ENCODE results near the gene ROBO1. TPM values are rescaled to one million over a fixed set of nuclear protein-coding genes. Genes with fewer than 3 reads are reported as not detected.
A peak's percentile ranks its signal among the peaks of the same experiment; 100 is the strongest.

ROBO1 gene
- total RNA-seq, 1 donor from 2014 or later, result 182 TPM

DNA sequence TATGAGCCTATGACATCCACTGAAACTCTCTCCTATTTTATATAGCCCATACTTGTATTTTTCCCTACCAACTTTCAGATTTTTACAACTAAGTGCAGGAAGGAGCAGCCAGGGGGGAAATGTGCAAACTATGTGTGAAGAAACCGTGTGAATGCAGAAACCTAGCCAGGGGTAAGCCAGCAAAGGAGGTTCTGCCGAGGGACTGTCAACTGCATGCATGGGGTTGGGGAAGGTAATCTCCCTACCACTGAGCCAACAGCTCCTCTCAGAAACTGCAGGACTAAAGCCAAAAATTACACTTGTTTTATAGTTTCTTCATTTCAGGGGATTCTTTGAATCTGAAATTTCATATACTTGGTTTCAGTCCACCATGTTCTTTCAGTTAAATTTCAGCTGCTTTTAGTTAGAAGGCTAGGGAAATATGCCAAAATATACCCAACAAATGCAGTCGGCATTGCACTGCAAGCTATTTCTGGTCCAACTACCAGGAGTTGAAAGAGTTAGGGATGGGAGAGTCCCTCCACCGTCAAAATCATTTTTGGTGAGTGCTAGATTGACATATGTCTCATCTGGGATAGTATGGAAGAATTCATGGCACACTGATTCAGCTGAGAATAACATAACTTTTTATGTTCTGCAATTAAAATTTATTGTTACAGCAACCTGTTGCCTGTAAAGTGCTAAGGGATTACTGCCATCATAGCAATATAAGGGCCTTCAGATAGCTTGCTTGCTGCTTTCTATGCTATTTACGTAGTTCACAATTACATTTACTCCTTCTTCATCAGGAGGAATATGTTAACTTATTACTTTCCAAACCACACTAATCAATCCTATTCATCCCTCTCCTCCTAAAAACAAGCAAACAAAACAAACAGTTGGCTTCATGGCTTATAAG is 904.2 kb downstream of the ROBO1 start:
- Mint-ChIP-seq H3K9me3 (peaks cover 4% of the 10 kb centered on the region), H3K4me1 (ENCODE audit: unreplicated experiment) (peaks cover 29% of the 10 kb centered on the region), H3K27me3 (peaks cover 15% of the 10 kb centered on the region), H3K27ac (no peak overlapping the region), H3K36me3 (peaks cover 13% of the 10 kb centered on the region), H3K4me3 (no peak overlapping the region)
- no peak for DNase-seq (ENCODE audit: extremely low spot score, unreplicated experiment)
- TF ChIP-seq, protein P1, sequence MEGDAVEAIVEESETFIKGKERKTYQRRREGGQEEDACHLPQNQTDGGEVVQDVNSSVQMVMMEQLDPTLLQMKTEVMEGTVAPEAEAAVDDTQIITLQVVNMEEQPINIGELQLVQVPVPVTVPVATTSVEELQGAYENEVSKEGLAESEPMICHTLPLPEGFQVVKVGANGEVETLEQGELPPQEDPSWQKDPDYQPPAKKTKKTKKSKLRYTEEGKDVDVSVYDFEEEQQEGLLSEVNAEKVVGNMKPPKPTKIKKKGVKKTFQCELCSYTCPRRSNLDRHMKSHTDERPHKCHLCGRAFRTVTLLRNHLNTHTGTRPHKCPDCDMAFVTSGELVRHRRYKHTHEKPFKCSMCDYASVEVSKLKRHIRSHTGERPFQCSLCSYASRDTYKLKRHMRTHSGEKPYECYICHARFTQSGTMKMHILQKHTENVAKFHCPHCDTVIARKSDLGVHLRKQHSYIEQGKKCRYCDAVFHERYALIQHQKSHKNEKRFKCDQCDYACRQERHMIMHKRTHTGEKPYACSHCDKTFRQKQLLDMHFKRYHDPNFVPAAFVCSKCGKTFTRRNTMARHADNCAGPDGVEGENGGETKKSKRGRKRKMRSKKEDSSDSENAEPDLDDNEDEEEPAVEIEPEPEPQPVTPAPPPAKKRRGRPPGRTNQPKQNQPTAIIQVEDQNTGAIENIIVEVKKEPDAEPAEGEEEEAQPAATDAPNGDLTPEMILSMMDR (conservative IDR thresholded peaks at IDR 0.05), result no peak

DNA sequence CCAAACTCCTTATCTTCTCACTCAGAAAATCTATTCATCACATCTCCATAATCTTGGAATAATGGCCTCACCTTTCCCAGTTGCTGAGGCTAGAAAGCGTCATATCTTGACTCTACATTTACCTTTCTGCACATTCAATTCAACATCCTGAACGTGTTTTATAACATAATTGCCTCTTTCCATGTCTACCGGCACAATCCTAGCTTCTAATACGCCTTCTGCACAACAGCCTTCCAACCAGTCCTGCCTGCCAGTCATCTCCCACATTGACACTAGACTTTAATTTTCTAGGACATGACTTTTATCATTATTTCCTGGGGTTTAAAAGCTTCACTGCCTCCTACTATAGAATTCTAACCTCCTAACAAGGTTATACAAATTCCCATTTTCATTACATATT is 906.6 kb downstream of the ROBO1 start:
- peaks cover 13% of the 10 kb centered on the region for H3K36me3 Mint-ChIP-seq
- H3K4me1 Mint-ChIP-seq (ENCODE audit: unreplicated experiment), result peaks cover 18% of the 10 kb centered on the region
- no peak for DNase-seq (ENCODE audit: extremely low spot score, unreplicated experiment)
- H3K27ac Mint-ChIP-seq, result no peak overlapping the region
- no peak overlapping the region for H3K4me3 Mint-ChIP-seq
- H3K9me3 Mint-ChIP-seq, result peaks cover 4% of the 10 kb centered on the region
- TF ChIP-seq, protein P1 (conservative IDR thresholded peaks at IDR 0.05), result no peak
- peaks cover 18% of the 10 kb centered on the region for H3K27me3 Mint-ChIP-seq

DNA sequence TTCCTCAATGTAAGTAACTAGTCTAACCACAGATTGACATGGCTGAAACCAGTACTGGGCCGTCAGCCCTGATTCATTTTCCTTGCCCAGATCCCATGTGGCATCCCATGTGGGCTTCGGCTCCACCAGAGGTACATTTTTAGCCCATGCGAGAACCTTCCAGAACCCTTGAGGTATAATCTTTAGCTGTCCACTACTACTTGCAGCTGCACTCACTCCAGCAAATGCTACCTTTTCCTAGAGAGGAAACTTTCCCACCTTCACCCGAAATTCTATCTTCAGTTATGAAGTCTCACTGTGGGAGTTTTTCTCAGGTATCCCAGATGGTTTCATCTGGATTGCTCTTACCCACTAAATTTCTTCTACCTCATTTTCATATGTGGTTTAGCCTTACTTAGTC is 907.2 kb downstream of the ROBO1 start:
- Mint-ChIP-seq H3K36me3 (peaks cover 13% of the 10 kb centered on the region), H3K9me3 (peaks cover 4% of the 10 kb centered on the region), H3K27ac (no peak overlapping the region), H3K4me3 (no peak overlapping the region), H3K27me3 (peaks cover 18% of the 10 kb centered on the region), H3K4me1 (ENCODE audit: unreplicated experiment) (peaks cover 22% of the 10 kb centered on the region)
- DNase-seq (ENCODE audit: extremely low spot score, unreplicated experiment), result no peak
- TF ChIP-seq, protein P1 (conservative IDR thresholded peaks at IDR 0.05), result no peak

DNA sequence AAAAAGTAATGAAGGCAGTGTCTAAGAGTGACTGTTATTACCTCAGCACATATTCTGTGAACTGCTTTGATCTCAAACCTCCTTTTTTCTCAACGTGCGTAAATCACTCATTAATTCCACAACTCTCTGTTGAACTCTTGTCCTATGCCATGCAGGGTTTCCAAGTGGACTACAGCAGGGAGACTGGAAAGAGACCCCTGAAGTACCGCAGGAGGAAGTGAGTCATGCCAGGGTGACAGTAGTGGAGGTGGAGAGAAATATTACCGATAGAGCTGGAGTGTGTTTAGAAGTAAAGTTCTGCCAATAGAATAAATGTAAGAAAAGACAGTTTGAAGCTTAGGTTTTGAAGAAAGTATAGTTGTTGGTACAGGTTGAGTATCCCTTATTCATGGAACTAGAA is 908.9 kb downstream of the ROBO1 start:
- TF ChIP-seq, protein P1 (conservative IDR thresholded peaks at IDR 0.05), result no peak
- Mint-ChIP-seq H3K36me3 (peaks cover 8% of the 10 kb centered on the region), H3K27ac (peak overlapping the region; percentile 48), H3K4me3 (no peak overlapping the region), H3K27me3 (peaks cover 18% of the 10 kb centered on the region), H3K4me1 (ENCODE audit: unreplicated experiment) (peaks cover 30% of the 10 kb centered on the region), H3K9me3 (peaks cover 4% of the 10 kb centered on the region)
- DNase-seq (ENCODE audit: extremely low spot score, unreplicated experiment), result no peak

- peaks cover 30% of the 10 kb centered on the region for H3K4me1 Mint-ChIP-seq (ENCODE audit: unreplicated experiment)
- TF ChIP-seq, protein P1 (conservative IDR thresholded peaks at IDR 0.05), result no peak
- DNase-seq (ENCODE audit: extremely low spot score, unreplicated experiment), result no peak
- peaks cover 4% of the 10 kb centered on the region for H3K9me3 Mint-ChIP-seq
- H3K36me3 Mint-ChIP-seq, result peaks cover 8% of the 10 kb centered on the region
- peak overlapping the region; percentile 43 for H3K4me3 Mint-ChIP-seq
- H3K27me3 Mint-ChIP-seq, result peaks cover 18% of the 10 kb centered on the region
- no peak overlapping the region for H3K27ac Mint-ChIP-seq
Measured at GRCh38 chr3:78858174-78858573, 909.6 kb downstream of the ROBO1 start.
